Aorta (tissue), 5 donors: ENCODE data around the gene BORCS6. TPM values are rescaled to one million over a fixed set of nuclear protein-coding genes. Genes with fewer than 3 reads are reported as not detected.

Experiments
- ATAC-seq: fragments of 200-7000 bp; cut with Tn5 transposase; one replicate; pipeline ENCODE4 v1.9.1; 2022; ENCODE audit warnings: moderate library complexity; ENCODE audit not compliant: low FRiP score
- DNase-seq, 2 donors: peaks; one replicate each; pipeline ENCODE4 v3.0.0-alpha.2; 2020
- H3K27ac ChIP-seq, 2 donors: one replicate each; pipeline ENCODE4 v1.5.1; 2013; ENCODE audit warnings: low read length in 2 of 2, mild to moderate bottlenecking in 2 of 2, moderate library complexity in 2 of 2, control low read depth in 1 of 2, inconsistent platforms in 1 of 2, low read depth in 1 of 2
- H3K27me3 ChIP-seq, 2 donors: one replicate each; pipeline ENCODE4 v1.6.1; 2013; ENCODE audit warnings: control low read depth in 1 of 2, low read length in 1 of 2, mild to moderate bottlenecking in 1 of 2, moderate library complexity in 1 of 2; ENCODE audit not compliant: insufficient read depth in 2 of 2, control insufficient read depth in 1 of 2
- H3K36me3 ChIP-seq, 2 donors: one replicate each; pipeline ENCODE4 v1.6.1; 2013; ENCODE audit warnings: control low read depth in 1 of 2, low read length in 1 of 2, mild to moderate bottlenecking in 1 of 2; ENCODE audit not compliant: insufficient read depth in 2 of 2, control insufficient read depth in 1 of 2
- H3K4me1 ChIP-seq, 2 donors: one replicate each; pipeline ENCODE4 v1.6.1; 2013; ENCODE audit warnings: low read length in 2 of 2, control low read depth in 1 of 2, mild to moderate bottlenecking in 1 of 2, moderate library complexity in 1 of 2; ENCODE audit not compliant: insufficient read depth in 2 of 2, control insufficient read depth in 1 of 2
- H3K4me3 ChIP-seq, 2 donors: one replicate each; pipeline ENCODE4 v1.5.1; 2013; ENCODE audit warnings: low read length in 2 of 2, control low read depth in 1 of 2, mild to moderate bottlenecking in 1 of 2
- H3K9me3 ChIP-seq: one replicate; pipeline ENCODE4 v1.6.1; 2013; ENCODE audit warnings: mild to moderate bottlenecking, low read length; ENCODE audit not compliant: control insufficient read depth
- WGBS, 2 donors: extraction: QIAGEN DNeasy Blood & Tissue Kit; methylation state at CpG; one replicate each; pipeline ENCODE4 v1.1.7; 2013; 5-methylcytosine and 5-hydroxymethylcytosine counted together
- intact Hi-C, 2 donors: fragments of 100-400 bp; cut with DNase I; formaldehyde crosslinking; loops; one replicate each; pipeline versions ENCODE4 v1.14.2 to v1.15.0; 2022
- polyA plus RNA-seq, 2 donors: library from polyadenylated mRNA; stranded (reverse); fragments of 200-250 nt; gene quantifications; one replicate each; pipeline ENCODE4 v1.2.3, GENCODE V29; 2013
- total RNA-seq, 2 donors: library from RNA; stranded (reverse); fragmentation: NEBNext Ultra II Directional; extraction: Animal tissue kit (Norgen Biotek cat#: 25700); gene quantifications; one replicate each; pipeline ENCODE4 v1.2.1, GENCODE V29; 2021
- donor health status: healthy with polysubstance abuse.
- donor health status: Bipolar disorder and iron deficiency.
- donor health status: DM: no; HTN: no; CAD: no.
- donor health status: DM: no; HTN: no; CAD: no.
- donor health status: DM: yes; HTN: yes; CAD: no.

BORCS6 gene
- total and polyA plus RNA-seq, 4 donors, result 5.2 to 9.4 (median 7.2) TPM

GRCh38 chr17:8159459-8160223 lies 30.3 kb downstream of the BORCS6 start:
- intact Hi-C loops, result loop anchor here in 1 of 2 donors (2.0 to 10.0 kb wide), 3 partner anchors 21 to 475 kb away; partner anchors contain the start of genes HES7, TP53 and WRAP53
- no peaks in the 10 kb centered on the region for H3K4me1 ChIP-seq
- no peak for ATAC-seq

GRCh38 chr17:8159032-8159400 lies 31.0 kb downstream of the BORCS6 start:
- intact Hi-C loops, result loop anchor here in 1 of 2 donors (2.0 to 10.0 kb wide), 2 partner anchors 20 to 474 kb away; partner anchors contain the start of genes TP53 and WRAP53
- Histone ChIP-seq H3K9me3 (no peaks in the 10 kb centered on the region), H3K27ac (no peak overlapping the region), H3K4me3 (no peak overlapping the region), H3K36me3 (no peaks in the 10 kb centered on the region), H3K27me3 (no peaks in the 10 kb centered on the region), H3K4me1 (no peaks in the 10 kb centered on the region)
- ATAC-seq (no peak), DNase-seq (no peak)
- WGBS, 2 donors, result 55 to 62% methylated on average over 3 of the region's 3 CpGs

More at GRCh38 chr17:8159459-8160223, 30.3 kb downstream of the BORCS6 start:
- Histone ChIP-seq H3K27ac (no peak overlapping the region), H3K36me3 (no peaks in the 10 kb centered on the region), H3K27me3 (no peaks in the 10 kb centered on the region), H3K4me3 (no peak overlapping the region), H3K9me3 (no peaks in the 10 kb centered on the region)
- peak; percentile 27 to 44 for DNase-seq
- 62 to 71% methylated on average over 4 of the region's 4 CpGs for WGBS, 2 donors

GRCh38 chr17:8158267-8159031 lies 31.5 kb downstream of the BORCS6 start:
- no peak for ATAC-seq
- Histone ChIP-seq H3K9me3 (no peaks in the 10 kb centered on the region), H3K27me3 (no peaks in the 10 kb centered on the region), H3K4me3 (no peak overlapping the region), H3K4me1 (no peaks in the 10 kb centered on the region), H3K27ac (peak overlapping the region in 1 of 2 donors; percentile 83), H3K36me3 (no peaks in the 10 kb centered on the region)
- 41 to 48% methylated on average over 20 of the region's 20 CpGs for WGBS, 2 donors
- intact Hi-C loops, result loop anchor here in 1 of 2 donors (2.0 to 10.0 kb wide), 2 partner anchors 20 to 474 kb away; partner anchors contain the start of genes TP53 and WRAP53
- DNase-seq, result peak; percentile 95 to 96

- no peaks in the 10 kb centered on the region for H3K4me1 ChIP-seq
- intact Hi-C loops, result loop anchor here in 1 of 2 donors (10.0 kb wide), 1 partner anchor 472 kb away; the partner anchor contains the start of genes TP53 and WRAP53
- WGBS, 2 donors, result 1% methylated on average over 58 to 59 of the region's 59 CpGs
- DNase-seq (peak; percentile 100), ATAC-seq (peak; percentile 83)
- H3K4me3 ChIP-seq, result peak overlapping the region; percentile 78 to 81
- no peaks in the 10 kb centered on the region for H3K27me3 ChIP-seq
- peak overlapping the region; percentile 99 for H3K27ac ChIP-seq
- H3K36me3 ChIP-seq, result no peaks in the 10 kb centered on the region
- no peaks in the 10 kb centered on the region for H3K9me3 ChIP-seq
Observed at GRCh38 chr17:8156246-8156992, 33.6 kb downstream of the BORCS6 start.

- intact Hi-C loops, result loop anchor here in 1 of 2 donors (10.0 kb wide), 1 partner anchor 471 kb away; the partner anchor contains the start of genes TP53 and WRAP53
- 1% methylated on average over 11 of the region's 11 CpGs for WGBS, 2 donors
Observed at GRCh38 chr17:8155996-8156245, 34.1 kb downstream of the BORCS6 start.

GRCh38 chr17:8155231-8155995 lies 34.6 kb downstream of the BORCS6 start:
- intact Hi-C loops, result loop anchor here in 1 of 2 donors (10.0 kb wide), 1 partner anchor 471 kb away; the partner anchor contains the start of genes TP53 and WRAP53
- Histone ChIP-seq H3K9me3 (no peaks in the 10 kb centered on the region), H3K27me3 (no peaks in the 10 kb centered on the region), H3K4me1 (no peaks in the 10 kb centered on the region), H3K36me3 (no peaks in the 10 kb centered on the region), H3K4me3 (peak overlapping the region; percentile 78 to 81), H3K27ac (peak overlapping the region; percentile 99)
- ATAC-seq (no peak), DNase-seq (peak; percentile 44 to 83)
- 2 to 5% methylated on average over 14 of the region's 14 CpGs for WGBS, 2 donors

More at GRCh38 chr17:8155996-8156245, 34.1 kb downstream of the BORCS6 start:
- no peak for DNase-seq
- ATAC-seq, result no peak
- Histone ChIP-seq H3K36me3 (no peaks in the 10 kb centered on the region), H3K27ac (peak overlapping the region; percentile 99), H3K4me1 (no peaks in the 10 kb centered on the region), H3K4me3 (peak overlapping the region; percentile 78 to 81), H3K27me3 (no peaks in the 10 kb centered on the region), H3K9me3 (no peaks in the 10 kb centered on the region)

- DNase-seq, result no peak
- H3K27me3 ChIP-seq, result no peaks in the 10 kb centered on the region
- intact Hi-C loops, result loop anchor here in 1 of 2 donors (5.0 to 10.0 kb wide), 2 partner anchors 470 to 582 kb away; partner anchors contain the start of genes TP53 and WRAP53
- no peak for ATAC-seq
- 9 to 10% methylated on average over 11 of the region's 11 CpGs for WGBS, 2 donors
- H3K4me1 ChIP-seq, result no peaks in the 10 kb centered on the region
- peak overlapping the region; percentile 78 to 81 for H3K4me3 ChIP-seq
- H3K9me3 ChIP-seq, result no peaks in the 10 kb centered on the region
- H3K27ac ChIP-seq, result peak overlapping the region; percentile 99
- peaks cover 0 to 6% of the 10 kb centered on the region in 2 donors for H3K36me3 ChIP-seq
Observed at GRCh38 chr17:8154608-8155155, 35.3 kb downstream of the BORCS6 start.
